ENCODE measurements around the gene CLCNKA. TPM values are rescaled to one million over a fixed set of nuclear protein-coding genes. Genes with fewer than 3 reads are reported as not detected.

Gene CLCNKA
- total RNA-seq, 2 donors from 2014 or later = 0.42 TPM; not detected in 1

GRCh38 chr1:15988856-15989736, 32.7 kb upstream of the CLCNKA start:
- no peak for DNase-seq
- no peak overlapping the region for H3K4me3 ChIP-seq

DNA sequence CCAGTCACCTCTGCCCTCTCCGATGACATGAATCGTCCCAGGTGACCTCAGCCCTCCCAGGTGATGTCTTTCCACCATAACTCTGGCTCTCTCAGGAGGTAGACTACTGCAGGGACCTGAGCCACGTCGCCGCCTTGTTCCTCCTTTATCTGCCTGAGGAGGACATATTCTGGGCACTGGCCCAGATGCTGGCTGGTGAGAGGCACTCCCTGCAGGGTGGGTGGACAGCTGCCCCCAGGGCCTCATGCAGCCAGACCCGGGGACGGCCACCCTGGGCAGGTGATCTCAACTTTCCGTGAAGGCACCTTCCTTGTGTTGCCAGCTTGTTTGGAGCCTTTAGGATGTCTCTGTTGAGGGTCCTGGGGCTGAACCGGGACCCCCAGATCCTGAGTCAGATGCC, 32.1 kb upstream of the CLCNKA start:
- no peaks in the 10 kb centered on the region for H3K27me3 ChIP-seq
- H3K36me3 ChIP-seq = no peaks in the 10 kb centered on the region
- no peaks in the 10 kb centered on the region for H3K4me1 ChIP-seq
- H3K9ac ChIP-seq (ENCODE audit: low read depth in 2 of 2, low read length in 2 of 2) = no peak overlapping the region
- intact Hi-C loops (cut with DNase I) = loop anchor here (5.0 kb wide), 1 partner anchor 172 kb away; no protein-coding TSS in a partner anchor
- H3K4me3 ChIP-seq = no peak overlapping the region
- H3K9me3 ChIP-seq = no peaks in the 10 kb centered on the region
- H3K27ac ChIP-seq = no peak overlapping the region
- no peak for DNase-seq
- TF ChIP-seq, protein P1, sequence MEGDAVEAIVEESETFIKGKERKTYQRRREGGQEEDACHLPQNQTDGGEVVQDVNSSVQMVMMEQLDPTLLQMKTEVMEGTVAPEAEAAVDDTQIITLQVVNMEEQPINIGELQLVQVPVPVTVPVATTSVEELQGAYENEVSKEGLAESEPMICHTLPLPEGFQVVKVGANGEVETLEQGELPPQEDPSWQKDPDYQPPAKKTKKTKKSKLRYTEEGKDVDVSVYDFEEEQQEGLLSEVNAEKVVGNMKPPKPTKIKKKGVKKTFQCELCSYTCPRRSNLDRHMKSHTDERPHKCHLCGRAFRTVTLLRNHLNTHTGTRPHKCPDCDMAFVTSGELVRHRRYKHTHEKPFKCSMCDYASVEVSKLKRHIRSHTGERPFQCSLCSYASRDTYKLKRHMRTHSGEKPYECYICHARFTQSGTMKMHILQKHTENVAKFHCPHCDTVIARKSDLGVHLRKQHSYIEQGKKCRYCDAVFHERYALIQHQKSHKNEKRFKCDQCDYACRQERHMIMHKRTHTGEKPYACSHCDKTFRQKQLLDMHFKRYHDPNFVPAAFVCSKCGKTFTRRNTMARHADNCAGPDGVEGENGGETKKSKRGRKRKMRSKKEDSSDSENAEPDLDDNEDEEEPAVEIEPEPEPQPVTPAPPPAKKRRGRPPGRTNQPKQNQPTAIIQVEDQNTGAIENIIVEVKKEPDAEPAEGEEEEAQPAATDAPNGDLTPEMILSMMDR (IDR thresholded peaks at IDR 0.05) = no peak

More at GRCh38 chr1:15988856-15989736, 32.7 kb upstream of the CLCNKA start:
- H3K27me3 ChIP-seq = no peaks in the 10 kb centered on the region
- H3K36me3 ChIP-seq = no peaks in the 10 kb centered on the region
- H3K9me3 ChIP-seq = no peaks in the 10 kb centered on the region
- H3K4me1 ChIP-seq = no peaks in the 10 kb centered on the region
- intact Hi-C loops (cut with DNase I) = no loop called here
- TF ChIP-seq, protein P1 (IDR thresholded peaks at IDR 0.05) = no peak
- H3K9ac ChIP-seq (ENCODE audit: low read depth in 2 of 2, low read length in 2 of 2) = no peak overlapping the region
- no peak overlapping the region for H3K27ac ChIP-seq

- DNase-seq = no peak
- Histone ChIP-seq H3K4me3 (no peak overlapping the region), H3K9ac (ENCODE audit: low read depth in 2 of 2, low read length in 2 of 2) (no peak overlapping the region), H3K27ac (no peak overlapping the region), H3K36me3 (no peaks in the 10 kb centered on the region), H3K27me3 (no peaks in the 10 kb centered on the region), H3K9me3 (no peaks in the 10 kb centered on the region), H3K4me1 (no peaks in the 10 kb centered on the region)
- TF ChIP-seq, protein P1 (IDR thresholded peaks at IDR 0.05) = no peak
- intact Hi-C loops (cut with DNase I) = loop anchor here (5.0 kb wide), 1 partner anchor 174 kb away; no protein-coding TSS in a partner anchor
Measured at GRCh38 chr1:15991427-15992186, 30.2 kb upstream of the CLCNKA start.

GRCh38 chr1:15992187-15992553, 29.7 kb upstream of the CLCNKA start:
- Histone ChIP-seq H3K9ac (ENCODE audit: low read depth in 2 of 2, low read length in 2 of 2) (no peak overlapping the region), H3K27ac (no peak overlapping the region), H3K36me3 (no peaks in the 10 kb centered on the region), H3K9me3 (no peaks in the 10 kb centered on the region), H3K27me3 (no peaks in the 10 kb centered on the region), H3K4me1 (no peaks in the 10 kb centered on the region), H3K4me3 (no peak overlapping the region)
- intact Hi-C loops (cut with DNase I) = loop anchor here (5.0 kb wide), 1 partner anchor 175 kb away; no protein-coding TSS in a partner anchor
- DNase-seq = no peak
- TF ChIP-seq, protein P1 (IDR thresholded peaks at IDR 0.05) = no peak

All from colonic mucosa (tissue), 4 donors.